ENCODE data around the gene CCDC78. TPM values are rescaled to one million over a fixed set of nuclear protein-coding genes. Genes with fewer than 3 reads are reported as not detected.

Gene CCDC78
- total RNA-seq, 1 experiment from 2014 or later: 22.9 TPM

DNA sequence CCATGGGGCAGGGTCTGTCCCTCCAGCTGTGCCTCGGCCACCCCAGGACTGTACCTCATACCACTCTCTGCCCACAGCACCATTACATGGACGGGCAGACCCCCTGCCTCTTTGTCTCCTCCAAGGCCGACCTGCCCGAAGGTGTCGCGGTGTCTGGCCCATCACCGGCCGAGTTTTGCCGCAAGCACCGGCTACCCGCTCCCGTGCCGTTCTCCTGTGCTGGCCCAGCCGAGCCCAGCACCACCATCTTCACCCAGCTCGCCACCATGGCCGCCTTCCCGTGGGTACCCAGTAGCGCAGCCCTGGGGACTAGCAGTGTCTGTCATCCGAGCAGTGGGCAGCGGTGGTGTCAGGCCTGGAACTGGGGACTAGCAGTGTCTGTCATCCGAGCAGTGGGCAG lies 53.4 kb downstream of the CCDC78 start:
- H3K4me1 ChIP-seq (ENCODE audit: control insufficient read depth in 1 of 2, insufficient read depth in 2 of 2, low read length in 2 of 2): peaks cover 0 to 5% of the 10 kb centered on the region in 2 experiments; a peak in 1 of 4 replicates
- no peak overlapping the region for H3K27ac ChIP-seq (ENCODE audit: low read depth, low read length)
- peaks cover 26% of the 10 kb centered on the region for H3K79me2 ChIP-seq (ENCODE audit: insufficient read depth, low read length)
- ChIA-PET CTCF (no interaction called here), RAD21 (ENCODE audit: low non-redundant PET in 1 of 2, low total read pairs in 2 of 2, uncharacterized antibody in 2 of 2, unreplicated experiment in 2 of 2) (no interaction called here), POLR2A (no interaction called here)
- no peaks in the 10 kb centered on the region for H4K20me1 ChIP-seq (ENCODE audit: insufficient read depth)
- H3K9me2 ChIP-seq (ENCODE audit: insufficient read depth): no peaks in the 10 kb centered on the region
- H3K27me3 ChIP-seq (ENCODE audit: insufficient read depth, low read length): no peaks in the 10 kb centered on the region
- no peak for DNase-seq (ENCODE audit: low read depth, low spot score)
- ATAC-seq: no peak
- H3K9ac ChIP-seq (ENCODE audit: low read length): no peak overlapping the region
- H3K9me3 ChIP-seq (ENCODE audit: control insufficient read depth in 1 of 2, insufficient read depth in 1 of 2, low read depth in 1 of 2, low read length in 2 of 2): no peaks in the 10 kb centered on the region
- intact Hi-C loops (cut with micrococcal nuclease): no loop called here
- H2AFZ ChIP-seq (ENCODE audit: low read depth, low read length, poor library complexity, severe bottlenecking): no peak overlapping the region
- no TSS peak for BruUV-seq (replicated peaks)
- no peak for TF ChIP-seq POLR2A (IDR thresholded peaks at IDR 0.05; ENCODE audit: borderline replicate concordance, extremely low read depth, insufficient read depth, insufficient read length)
- no peak for TF ChIP-seq ZNF274 (IDR thresholded peaks at IDR 0.05; ENCODE audit: low read depth, low read length)
- no peak for TF ChIP-seq RAD21 (IDR thresholded peaks at IDR 0.05; ENCODE audit: low read depth)
- TF ChIP-seq JUND (IDR thresholded peaks at IDR 0.05): no peak
- no peak for TF ChIP-seq FOSL1 (IDR thresholded peaks at IDR 0.05; ENCODE audit: low read depth)
- TF ChIP-seq TCF7L2 (IDR thresholded peaks at IDR 0.05; ENCODE audit: borderline replicate concordance, extremely low read depth, insufficient read depth, insufficient read length): no peak
- TF ChIP-seq EZH2phosphoT487 (IDR thresholded peaks at IDR 0.05; ENCODE audit: borderline replicate concordance): no peak
- H3K4me3 ChIP-seq (replicated peaks in 1 of 2; ENCODE audit: low read depth in 1 of 2, low read length in 2 of 2): no peak overlapping the region
- H3K36me3 ChIP-seq (ENCODE audit: control insufficient read depth in 1 of 2, insufficient read depth in 2 of 2, low read length in 2 of 2): peaks cover 0 to 4% of the 10 kb centered on the region in 2 experiments; a peak in 1 of 4 replicates
- H3K4me2 ChIP-seq (ENCODE audit: low read length): no peak overlapping the region

MicroRNAs within 50 kb of the gene (microRNA counts, 767-probe panel; counts per million panel counts)
- not detected for microRNA hsa-miR-662

Small RNAs within 50 kb of the gene (microRNA-seq; reads per million reads assigned to microRNA genes)
- 2.0 reads per million for gene MIR662 (ENCODE audit: borderline number of aligned reads)

Other genes starting within 250 kb of the CCDC78 start
- 39.0 TPM for gene CAPN15, start 198.7 kb downstream of the CCDC78 start, total RNA-seq (2021; ENCODE audit: unreplicated experiment)
- not detected for gene PRR35, start 166.0 kb downstream of the CCDC78 start, total RNA-seq (2021; ENCODE audit: unreplicated experiment)
- 0.22 TPM for gene NHLRC4, start 159.4 kb downstream of the CCDC78 start, total RNA-seq (2021; ENCODE audit: unreplicated experiment)
- 21.0 TPM for gene PIGQ, start 156.5 kb downstream of the CCDC78 start, total RNA-seq (2021; ENCODE audit: unreplicated experiment)
- 14.1 TPM for gene RAB40C, start 136.4 kb downstream of the CCDC78 start, total RNA-seq (2021; ENCODE audit: unreplicated experiment)
- 0.47 TPM for gene WFIKKN1, start 95.5 kb downstream of the CCDC78 start, total RNA-seq (2021; ENCODE audit: unreplicated experiment)
- gene METTL26, start 90.1 kb downstream of the CCDC78 start, total RNA-seq (2021; ENCODE audit: unreplicated experiment): 85.7 TPM
- 34.9 TPM for gene MCRIP2, start 84.6 kb downstream of the CCDC78 start, total RNA-seq (2021; ENCODE audit: unreplicated experiment)
- 73.7 TPM for gene WDR90, start 77.1 kb downstream of the CCDC78 start, total RNA-seq (2021; ENCODE audit: unreplicated experiment)
- 98.5 TPM for gene RHOT2, start 58.3 kb downstream of the CCDC78 start, total RNA-seq (2021; ENCODE audit: unreplicated experiment)
- 12.7 TPM for gene RHBDL1, start 50.8 kb downstream of the CCDC78 start, total RNA-seq (2021; ENCODE audit: unreplicated experiment)
- 111 TPM for gene STUB1, start 46.0 kb downstream of the CCDC78 start, total RNA-seq (2021; ENCODE audit: unreplicated experiment)
- gene JMJD8, start 42.1 kb downstream of the CCDC78 start, total RNA-seq (2021; ENCODE audit: unreplicated experiment): 121 TPM
- 15.5 TPM for gene WDR24, start 36.0 kb downstream of the CCDC78 start, total RNA-seq (2021; ENCODE audit: unreplicated experiment)
- 49.7 TPM for gene FBXL16, start 20.6 kb downstream of the CCDC78 start, total RNA-seq (2021; ENCODE audit: unreplicated experiment)
- 193 TPM for gene METRN, start 11.3 kb downstream of the CCDC78 start, total RNA-seq (2021; ENCODE audit: unreplicated experiment)
- 65.4 TPM for gene ANTKMT, start 5.3 kb downstream of the CCDC78 start, total RNA-seq (2021; ENCODE audit: unreplicated experiment)
- 74.8 TPM for gene HAGHL, start 663 bp upstream of the CCDC78 start, total RNA-seq (2021; ENCODE audit: unreplicated experiment)
- 32.8 TPM for gene CIAO3, start 14.6 kb upstream of the CCDC78 start, total RNA-seq (2021; ENCODE audit: unreplicated experiment)
- 40.9 TPM for gene MSLN, start 34.3 kb upstream of the CCDC78 start, total RNA-seq (2021; ENCODE audit: unreplicated experiment)
- gene RPUSD1, start 61.9 kb upstream of the CCDC78 start, total RNA-seq (2021; ENCODE audit: unreplicated experiment): 59.9 TPM
- gene CHTF18, start 62.2 kb upstream of the CCDC78 start, total RNA-seq (2021; ENCODE audit: unreplicated experiment): 145 TPM
- not detected for gene GNG13, start 74.3 kb upstream of the CCDC78 start, total RNA-seq (2021; ENCODE audit: unreplicated experiment)
- gene LMF1, start 244.5 kb upstream of the CCDC78 start, total RNA-seq (2021; ENCODE audit: unreplicated experiment): 12.8 TPM

Measured in HCT116 (cell line).